PC-3 (cell line): Measurements from ENCODE around the gene CC2D2A. TPM values are rescaled to one million over a fixed set of nuclear protein-coding genes. Genes with fewer than 3 reads are reported as not detected.

Source experiments
- ATAC-seq: fragments of 200-7000 bp; cut with Tn5 transposase; 2 replicates; pipeline ENCODE4 v1.9.1; 2020; ENCODE audit warnings: mild to moderate bottlenecking, moderate library complexity
- BruUV-seq: library from RNA; stranded (reverse); fragments of 400-500 nt; replicated peaks from 2 replicates; lab custom pipeline; 2021; lab: Mats Ljungman, UMichigan
- CTCF ChIA-PET: fragments of 300-600 bp; sonication (Branson Sonifier 250); formaldehyde crosslinking; loops from one replicate; lab custom pipeline; 2022; ENCODE audit warnings: antibody characterized with exemption; lab: Charles Lee
- POLR2A ChIA-PET: fragments of 300-600 bp; sonication (Branson Sonifier 250); formaldehyde crosslinking; loops from one replicate; lab custom pipeline; 2022; ENCODE audit warnings: antibody characterized with exemption; ENCODE audit not compliant: unreplicated experiment; lab: Charles Lee
- DNase-seq: peaks from one replicate; pipeline ENCODE4 v3.0.0-alpha.2; 2015
- H2AFZ ChIP-seq: fragments of 300-600 bp; sonication (generic); 2 replicates; pipeline ENCODE4 v1.6.0; 2016; ENCODE audit warnings: antibody characterized with exemption, low read length
- H3F3A ChIP-seq: fragments of 300-600 bp; sonication (generic); one replicate; pipeline ENCODE4 v1.6.0; 2017; ENCODE audit warnings: antibody characterized with exemption, low read length, control low read depth, mild to moderate bottlenecking; ENCODE audit not compliant: unreplicated experiment
- H3K27ac ChIP-seq: fragments of 300-600 bp; sonication (generic); 2 replicates; pipeline ENCODE4 v1.5.1; 2016; ENCODE audit warnings: mild to moderate bottlenecking, low read length
- H3K27me3 ChIP-seq: fragments of 300-600 bp; sonication (generic); 2 replicates; pipeline ENCODE4 v1.6.1; 2016; ENCODE audit warnings: low read length, mixed read lengths
- H3K36me3 ChIP-seq: fragments of 300-600 bp; sonication (generic); 2 replicates; pipeline ENCODE4 v1.6.1; 2016; ENCODE audit warnings: low read depth, mixed run types, low read length, mixed read lengths
- H3K4me1 ChIP-seq: fragments of 300-600 bp; sonication (generic); 2 replicates; pipeline ENCODE4 v1.5.1; 2016; ENCODE audit warnings: low read length; ENCODE audit not compliant: insufficient read depth
- H3K4me2 ChIP-seq: fragments of 300-600 bp; sonication (generic); 2 replicates; pipeline ENCODE4 v1.6.0; 2016; ENCODE audit warnings: low read length
- H3K4me3 ChIP-seq: fragments of 300-600 bp; sonication (generic); 2 replicates; pipeline ENCODE4 v1.5.1; 2016; ENCODE audit warnings: mild to moderate bottlenecking, low read length, mixed read lengths
- H3K79me2 ChIP-seq: fragments of 300-600 bp; sonication (generic); 2 replicates; pipeline ENCODE4 v1.6.1; 2017; ENCODE audit warnings: low read length, mixed read lengths
- H3K9ac ChIP-seq: fragments of 300-600 bp; sonication (generic); 2 replicates; pipeline ENCODE4 v1.6.0; 2016; ENCODE audit warnings: mild to moderate bottlenecking, low read length
- H3K9me2 ChIP-seq: fragments of 300-600 bp; sonication (generic); replicated peaks from 2 replicates; pipeline ENCODE4 v1.6.1; 2016; ENCODE audit warnings: mixed run types, low read length, mixed read lengths
- H3K9me3 ChIP-seq: fragments of 300-600 bp; sonication (generic); 2 replicates; pipeline ENCODE4 v1.6.1; 2016; ENCODE audit warnings: low read length, mixed read lengths
- H4K20me1 ChIP-seq: fragments of 300-600 bp; sonication (generic); 2 replicates; pipeline ENCODE4 v1.6.1; 2016; ENCODE audit warnings: low read length, mixed read lengths
- EZH2 ChIP-seq: fragments of 300-600 bp; sonication (generic); IDR thresholded peaks from one replicate; pipeline ENCODE4 v1.6.1; 2017; ENCODE audit warnings: antibody characterized with exemption, mild to moderate bottlenecking, low read length; ENCODE audit not compliant: unreplicated experiment
- EZH2phosphoT487 ChIP-seq: fragments of 300-600 bp; sonication (generic); IDR thresholded peaks from 2 replicates; pipeline ENCODE4 v1.6.1; 2018; ENCODE audit warnings: mild to moderate bottlenecking, antibody characterized with exemption, low read length, borderline replicate concordance
- intact Hi-C: fragments of 100-400 bp; cut with micrococcal nuclease; formaldehyde crosslinking; loops from 2 replicates; pipeline ENCODE4 v1.9.0; 2023
- total RNA-seq: library from RNA; depleted of rRNA; stranded (reverse); fragments of >200 nt; gene quantifications from 2 replicates; pipeline ENCODE4 v1.2.3, GENCODE V29; 2014
- TF ChIP-seq, protein P1 (sequence below): fragments of 300-600 bp; sonication (generic); conservative IDR thresholded peaks from 2 replicates; pipeline ENCODE4 v1.5.1; 2017; ENCODE audit warnings: antibody characterized with exemption, low read depth, mild to moderate bottlenecking, low read length

The CC2D2A gene
- total RNA-seq, 1 experiment from 2014 or later, result 13.4 TPM

DNA sequence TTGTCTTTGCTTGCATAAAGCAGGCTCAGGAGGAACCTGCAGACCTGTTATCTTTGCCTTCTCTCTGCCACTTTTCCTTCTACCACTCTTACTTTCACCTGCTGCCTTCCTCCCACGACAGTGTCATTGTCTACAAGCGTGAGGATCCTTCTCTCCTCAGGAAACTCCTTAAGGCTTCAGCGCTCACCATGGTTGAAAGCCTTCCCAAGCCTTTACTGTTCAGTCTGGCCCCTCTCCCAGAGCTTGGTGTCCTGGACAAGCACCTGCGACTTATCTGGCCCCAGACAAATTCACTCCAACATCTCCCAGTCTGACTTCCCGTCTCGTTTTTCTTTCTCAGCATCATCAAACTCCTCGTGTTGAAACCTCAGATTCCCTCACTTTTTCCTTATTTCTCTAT, 31.0 kb downstream of the CC2D2A start:
- H3K36me3 ChIP-seq, result no peaks in the 10 kb centered on the region; the same call in 1 of the 2 replicates
- no peak overlapping the region for H3K9ac ChIP-seq
- no peak overlapping the region for H3K4me3 ChIP-seq
- H4K20me1 ChIP-seq, result no peaks in the 10 kb centered on the region
- CTCF ChIA-PET, result no interaction called here
- no peaks in the 10 kb centered on the region for H3K4me1 ChIP-seq
- TF ChIP-seq EZH2, result no peak
- no peak for TF ChIP-seq EZH2phosphoT487
- TF ChIP-seq, protein P1, sequence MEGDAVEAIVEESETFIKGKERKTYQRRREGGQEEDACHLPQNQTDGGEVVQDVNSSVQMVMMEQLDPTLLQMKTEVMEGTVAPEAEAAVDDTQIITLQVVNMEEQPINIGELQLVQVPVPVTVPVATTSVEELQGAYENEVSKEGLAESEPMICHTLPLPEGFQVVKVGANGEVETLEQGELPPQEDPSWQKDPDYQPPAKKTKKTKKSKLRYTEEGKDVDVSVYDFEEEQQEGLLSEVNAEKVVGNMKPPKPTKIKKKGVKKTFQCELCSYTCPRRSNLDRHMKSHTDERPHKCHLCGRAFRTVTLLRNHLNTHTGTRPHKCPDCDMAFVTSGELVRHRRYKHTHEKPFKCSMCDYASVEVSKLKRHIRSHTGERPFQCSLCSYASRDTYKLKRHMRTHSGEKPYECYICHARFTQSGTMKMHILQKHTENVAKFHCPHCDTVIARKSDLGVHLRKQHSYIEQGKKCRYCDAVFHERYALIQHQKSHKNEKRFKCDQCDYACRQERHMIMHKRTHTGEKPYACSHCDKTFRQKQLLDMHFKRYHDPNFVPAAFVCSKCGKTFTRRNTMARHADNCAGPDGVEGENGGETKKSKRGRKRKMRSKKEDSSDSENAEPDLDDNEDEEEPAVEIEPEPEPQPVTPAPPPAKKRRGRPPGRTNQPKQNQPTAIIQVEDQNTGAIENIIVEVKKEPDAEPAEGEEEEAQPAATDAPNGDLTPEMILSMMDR, result no peak
- H3K9me3 ChIP-seq, result no peaks in the 10 kb centered on the region
- no peaks in the 10 kb centered on the region for H3K27me3 ChIP-seq
- H3F3A ChIP-seq, result no peaks in the 10 kb centered on the region
- no peaks in the 10 kb centered on the region for H3K9me2 ChIP-seq
- ATAC-seq, result no peak
- no peak overlapping the region for H3K27ac ChIP-seq
- intact Hi-C loops, result no loop called here
- POLR2A ChIA-PET, result interaction anchor here (0.7 kb wide), 1 partner anchor 181 kb away, joined by 5 read pairs; no protein-coding TSS in a partner anchor
- H3K79me2 ChIP-seq, result no peaks in the 10 kb centered on the region
- BruUV-seq, result no TSS peak
- no peak overlapping the region for H2AFZ ChIP-seq
- H3K4me2 ChIP-seq, result no peak overlapping the region
- no peak for DNase-seq

DNA sequence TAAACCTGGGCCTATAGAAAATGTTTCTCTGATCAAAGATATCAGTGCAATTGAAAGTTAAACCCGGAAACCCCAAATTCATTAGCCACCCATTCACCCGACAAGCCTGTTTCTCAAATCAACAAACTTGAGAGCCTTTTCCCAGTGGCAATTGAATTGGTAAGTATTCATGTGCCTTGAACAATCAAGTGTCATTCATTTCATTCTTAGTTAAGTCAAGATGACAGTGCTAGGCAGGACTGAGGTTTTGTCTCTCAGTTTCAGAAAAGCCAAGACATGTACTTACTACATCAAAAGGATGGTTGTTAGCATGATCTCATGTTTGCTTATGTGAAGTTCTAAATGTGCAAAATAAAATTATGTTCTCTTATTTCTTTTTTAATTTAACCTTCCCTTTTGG, 32.3 kb downstream of the CC2D2A start:
- Histone ChIP-seq H3K27ac (no peak overlapping the region), H3K4me3 (no peak overlapping the region), H3K79me2 (no peaks in the 10 kb centered on the region), H4K20me1 (no peaks in the 10 kb centered on the region), H3K27me3 (no peaks in the 10 kb centered on the region), H3F3A (no peaks in the 10 kb centered on the region), H3K4me1 (no peaks in the 10 kb centered on the region), H3K9me3 (no peaks in the 10 kb centered on the region), H3K4me2 (no peak overlapping the region), H3K36me3 (no peaks in the 10 kb centered on the region), H3K9ac (no peak overlapping the region), H3K9me2 (no peaks in the 10 kb centered on the region), H2AFZ (no peak overlapping the region)
- ChIA-PET POLR2A (no interaction called here), CTCF (no interaction called here)
- DNase-seq (no peak), ATAC-seq (no peak)
- BruUV-seq, result no TSS peak
- intact Hi-C loops, result no loop called here
- TF ChIP-seq EZH2phosphoT487, result no peak
- no peak for TF ChIP-seq EZH2
- TF ChIP-seq, protein P1, result no peak

DNA sequence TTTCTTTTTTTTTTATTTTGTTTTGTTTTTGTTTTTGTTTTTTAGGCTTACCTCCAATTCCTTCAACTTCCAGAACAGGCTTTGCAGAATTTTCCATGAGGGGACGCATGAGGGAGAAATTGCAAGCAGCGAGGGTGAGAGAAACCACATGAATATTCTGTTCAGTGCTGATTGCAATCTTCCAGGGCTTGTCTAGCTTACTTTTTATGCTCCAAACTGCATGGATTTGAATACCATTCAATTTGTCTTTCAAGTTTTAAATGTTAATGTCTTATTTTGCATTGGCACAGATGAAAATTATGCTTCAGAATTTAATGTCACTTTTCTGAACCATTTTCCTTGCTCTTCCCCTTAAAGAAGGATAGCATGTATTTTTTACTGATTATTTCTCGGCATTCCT, 32.7 kb downstream of the CC2D2A start:
- POLR2A ChIA-PET, result no interaction called here
- intact Hi-C loops, result no loop called here

More for the DNA sequence above, 32.7 kb downstream of the CC2D2A start:
- H3K27ac ChIP-seq, result no peak overlapping the region
- no peaks in the 10 kb centered on the region for H3K36me3 ChIP-seq
- no peaks in the 10 kb centered on the region for H3K4me1 ChIP-seq
- no peaks in the 10 kb centered on the region for H4K20me1 ChIP-seq
- H3K4me3 ChIP-seq, result no peak overlapping the region
- no peaks in the 10 kb centered on the region for H3F3A ChIP-seq
- no TSS peak for BruUV-seq
- no peaks in the 10 kb centered on the region for H3K79me2 ChIP-seq
- H3K4me2 ChIP-seq, result no peak overlapping the region
- no peak overlapping the region for H3K9ac ChIP-seq
- CTCF ChIA-PET, result no interaction called here
- no peaks in the 10 kb centered on the region for H3K9me2 ChIP-seq
- ATAC-seq (no peak), DNase-seq (no peak)
- no peak overlapping the region for H2AFZ ChIP-seq
- H3K9me3 ChIP-seq, result no peaks in the 10 kb centered on the region
- TF ChIP-seq, protein P1, result no peak
- TF ChIP-seq EZH2phosphoT487 (no peak), EZH2 (no peak)
- H3K27me3 ChIP-seq, result no peaks in the 10 kb centered on the region
